Astrocyte (in vitro differentiated cells and primary cell): ENCODE measurements around the gene TMEM132E. TPM values are rescaled to one million over a fixed set of nuclear protein-coding genes. Genes with fewer than 3 reads are reported as not detected.

Experiments
- DNase-seq: peaks from one replicate; pipeline ENCODE4 v3.0.0-alpha.2; 2010; ENCODE audit warnings: low read depth
- FAIRE-seq: peaks from 2 replicates; lab custom pipeline; 2011; peaks lifted over from hg19 to GRCh38; lab: Jason Lieb, UNC
- H2AFZ ChIP-seq: 2 replicates; pipeline ENCODE4 v1.6.0; 2012; ENCODE audit warnings: low read depth, low read length, inconsistent platforms
- H3K27ac ChIP-seq: 2 replicates; pipeline ENCODE4 v1.5.1; 2011; ENCODE audit warnings: low read depth, low read length, inconsistent platforms
- H3K27me3 ChIP-seq: 2 replicates; pipeline ENCODE4 v1.6.0; 2011; ENCODE audit warnings: low read length, inconsistent platforms; ENCODE audit not compliant: insufficient read depth
- H3K36me3 ChIP-seq: 2 replicates; pipeline ENCODE4 v1.5.1; 2011; ENCODE audit warnings: low read length, inconsistent platforms; ENCODE audit not compliant: insufficient read depth
- H3K4me1 ChIP-seq: 2 replicates; pipeline ENCODE4 v1.5.1; 2011; ENCODE audit warnings: low read length, inconsistent platforms; ENCODE audit not compliant: insufficient read depth
- H3K4me2 ChIP-seq: 2 replicates; pipeline ENCODE4 v1.6.0; 2012; ENCODE audit warnings: low read length, inconsistent platforms
- H3K4me3 ChIP-seq: 2 replicates; pipeline ENCODE4 v1.5.1; 2011; ENCODE audit warnings: low read depth, mild to moderate bottlenecking, low read length, inconsistent platforms; ENCODE audit not compliant: insufficient read depth
- H3K79me2 ChIP-seq: 2 replicates; pipeline ENCODE4 v1.6.0; 2012; ENCODE audit warnings: mild to moderate bottlenecking, low read length, inconsistent platforms; ENCODE audit not compliant: insufficient read depth
- H3K9ac ChIP-seq: 2 replicates; pipeline ENCODE4 v1.6.0; 2012; ENCODE audit warnings: mild to moderate bottlenecking, low read length, inconsistent platforms
- H3K9me3 ChIP-seq: 2 replicates; pipeline ENCODE4 v1.5.1; 2012; ENCODE audit warnings: low read depth, mild to moderate bottlenecking, low read length, inconsistent platforms; ENCODE audit not compliant: insufficient read depth
- H4K20me1 ChIP-seq: 2 replicates; pipeline ENCODE4 v1.6.0; 2012; ENCODE audit warnings: low read length, inconsistent platforms; ENCODE audit not compliant: insufficient read depth
- H3K27ac Mint-ChIP-seq: one replicate; pipeline ENCODE4 v1.8.0; 2021; ENCODE audit warnings: mild to moderate bottlenecking, mixed read lengths; ENCODE audit not compliant: unreplicated experiment
- H3K27me3 Mint-ChIP-seq: one replicate; pipeline ENCODE4 v1.8.0; 2021; ENCODE audit warnings: low read depth, mixed read lengths; ENCODE audit not compliant: unreplicated experiment
- H3K36me3 Mint-ChIP-seq: one replicate; pipeline ENCODE4 v1.8.0; 2021; ENCODE audit warnings: low read depth, mixed read lengths; ENCODE audit not compliant: unreplicated experiment
- H3K4me1 Mint-ChIP-seq: one replicate; pipeline ENCODE4 v1.8.0; 2021; ENCODE audit warnings: low read depth, mixed read lengths; ENCODE audit not compliant: unreplicated experiment
- H3K4me3 Mint-ChIP-seq: one replicate; pipeline ENCODE4 v1.8.0; 2021; ENCODE audit warnings: mild to moderate bottlenecking, moderate library complexity, mixed read lengths; ENCODE audit not compliant: unreplicated experiment
- H3K9me3 Mint-ChIP-seq: one replicate; pipeline ENCODE4 v1.8.0; 2021; ENCODE audit warnings: mild to moderate bottlenecking, mixed read lengths; ENCODE audit not compliant: unreplicated experiment
- CTCF ChIP-seq: IDR thresholded peaks from 2 replicates; pipeline ENCODE4 v1.5.1; 2011; ENCODE audit warnings: low read depth, mild to moderate bottlenecking, inconsistent platforms, low read length, moderate library complexity; ENCODE audit not compliant: insufficient read depth
- EZH2 ChIP-seq: IDR thresholded peaks from 2 replicates; pipeline ENCODE4 v1.6.1; 2012; ENCODE audit warnings: mild to moderate bottlenecking, low read length, inconsistent platforms; ENCODE audit not compliant: insufficient read depth
- total RNA-seq: library from RNA; stranded (reverse); gene quantifications from 2 replicates; pipeline ENCODE4 v1.2.1, GENCODE V29; 2021

TMEM132E gene
- total RNA-seq, 1 donor from 2014 or later = 0.18 TPM

DNA sequence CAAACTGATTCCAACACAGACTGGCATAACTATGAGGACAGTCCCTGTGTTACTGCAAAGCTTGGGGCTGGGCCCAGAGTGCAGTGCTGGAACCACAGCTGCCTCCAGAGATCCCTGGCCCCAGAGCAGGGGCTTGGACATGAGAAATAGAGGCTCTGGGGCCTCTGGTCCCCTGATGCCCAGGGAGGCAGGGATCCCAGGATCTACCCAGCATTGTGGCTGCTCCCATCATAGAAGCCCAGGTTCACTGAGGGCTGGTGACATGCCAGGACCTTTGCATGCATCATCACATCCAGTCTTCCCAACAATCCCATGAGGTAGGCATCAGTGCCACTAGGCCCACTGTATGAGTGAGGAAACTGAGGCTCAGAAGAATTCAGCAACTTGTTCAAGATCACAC, 95.8 kb downstream of the TMEM132E start:
- no peak overlapping the region for H3K4me3 ChIP-seq
- H2AFZ ChIP-seq = no peak overlapping the region
- H3K9me3 ChIP-seq = no peaks in the 10 kb centered on the region
- TF ChIP-seq EZH2 = no peak
- TF ChIP-seq CTCF = no peak
- no peak for FAIRE-seq
- Mint-ChIP-seq H3K9me3 (peaks cover 6% of the 10 kb centered on the region), H3K27ac (no peak overlapping the region), H3K27me3 (peaks cover 46% of the 10 kb centered on the region), H3K4me3 (no peak overlapping the region), H3K36me3 (no peaks in the 10 kb centered on the region), H3K4me1 (no peaks in the 10 kb centered on the region)
- no peaks in the 10 kb centered on the region for H3K4me1 ChIP-seq
- H3K27me3 ChIP-seq = no peaks in the 10 kb centered on the region
- H3K36me3 ChIP-seq = no peaks in the 10 kb centered on the region
- no peak overlapping the region for H3K4me2 ChIP-seq
- H3K79me2 ChIP-seq = no peaks in the 10 kb centered on the region
- no peak overlapping the region for H3K9ac ChIP-seq
- no peaks in the 10 kb centered on the region for H4K20me1 ChIP-seq
- H3K27ac ChIP-seq = no peak overlapping the region
- no peak for DNase-seq

DNA sequence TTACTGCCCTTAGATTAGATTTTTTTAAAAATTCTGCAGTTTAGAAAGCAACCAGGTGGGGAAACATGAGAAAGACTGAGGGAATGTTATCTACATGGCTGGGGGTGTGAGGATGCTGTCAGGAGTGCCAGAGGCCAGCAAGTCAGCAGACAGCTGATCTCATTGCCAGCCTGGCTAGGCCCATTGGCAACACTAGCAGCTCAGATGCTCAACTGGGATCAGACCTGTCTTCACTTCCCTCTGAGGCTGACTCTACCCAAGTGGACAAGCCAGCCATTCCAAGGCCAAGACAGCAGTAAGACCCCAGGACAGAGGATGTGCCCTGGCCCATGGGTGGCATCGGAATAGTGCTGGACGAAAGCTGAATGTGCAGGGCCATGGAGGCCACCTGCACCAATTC, 96.2 kb downstream of the TMEM132E start:
- Histone ChIP-seq H3K4me3 (no peak overlapping the region), H3K79me2 (no peaks in the 10 kb centered on the region), H3K27ac (no peak overlapping the region), H3K4me2 (no peak overlapping the region), H3K4me1 (no peaks in the 10 kb centered on the region), H3K27me3 (no peaks in the 10 kb centered on the region), H3K9me3 (no peaks in the 10 kb centered on the region), H4K20me1 (no peaks in the 10 kb centered on the region), H3K9ac (no peak overlapping the region), H3K36me3 (no peaks in the 10 kb centered on the region), H2AFZ (no peak overlapping the region)
- H3K9me3 Mint-ChIP-seq = peaks cover 6% of the 10 kb centered on the region
- no peak overlapping the region for H3K4me3 Mint-ChIP-seq
- peaks cover 51% of the 10 kb centered on the region for H3K27me3 Mint-ChIP-seq
- H3K4me1 Mint-ChIP-seq = no peaks in the 10 kb centered on the region
- DNase-seq = no peak
- H3K27ac Mint-ChIP-seq = no peak overlapping the region
- no peaks in the 10 kb centered on the region for H3K36me3 Mint-ChIP-seq
- no peak for FAIRE-seq
- TF ChIP-seq EZH2 (no peak), CTCF (no peak)

GRCh38 chr17:34680151-34680550, 100.8 kb downstream of the TMEM132E start:
- no peak overlapping the region for H3K4me3 ChIP-seq
- Mint-ChIP-seq H3K27ac (no peak overlapping the region), H3K4me1 (no peaks in the 10 kb centered on the region), H3K27me3 (peaks cover 49% of the 10 kb centered on the region), H3K36me3 (no peaks in the 10 kb centered on the region), H3K4me3 (no peak overlapping the region), H3K9me3 (peaks cover 6% of the 10 kb centered on the region)
- no peaks in the 10 kb centered on the region for H3K4me1 ChIP-seq
- no peak for TF ChIP-seq EZH2
- TF ChIP-seq CTCF = no peak
- H4K20me1 ChIP-seq = no peaks in the 10 kb centered on the region
- no peaks in the 10 kb centered on the region for H3K79me2 ChIP-seq
- no peaks in the 10 kb centered on the region for H3K9me3 ChIP-seq
- FAIRE-seq (no peak), DNase-seq (no peak)
- no peak overlapping the region for H3K9ac ChIP-seq
- no peak overlapping the region for H2AFZ ChIP-seq
- no peak overlapping the region for H3K27ac ChIP-seq
- H3K4me2 ChIP-seq = no peak overlapping the region
- H3K27me3 ChIP-seq = no peaks in the 10 kb centered on the region
- no peaks in the 10 kb centered on the region for H3K36me3 ChIP-seq
